GM19193 (cell line): Measurements from ENCODE around the gene FDXR.

Experiments
- POLR2A ChIP-seq: IDR thresholded peaks from 4 replicates; pipeline ENCODE4 v1.6.1; 2011; ENCODE audit not compliant: insufficient read depth, insufficient read length; ENCODE audit errors: extremely low read depth

The FDXR gene

DNA sequence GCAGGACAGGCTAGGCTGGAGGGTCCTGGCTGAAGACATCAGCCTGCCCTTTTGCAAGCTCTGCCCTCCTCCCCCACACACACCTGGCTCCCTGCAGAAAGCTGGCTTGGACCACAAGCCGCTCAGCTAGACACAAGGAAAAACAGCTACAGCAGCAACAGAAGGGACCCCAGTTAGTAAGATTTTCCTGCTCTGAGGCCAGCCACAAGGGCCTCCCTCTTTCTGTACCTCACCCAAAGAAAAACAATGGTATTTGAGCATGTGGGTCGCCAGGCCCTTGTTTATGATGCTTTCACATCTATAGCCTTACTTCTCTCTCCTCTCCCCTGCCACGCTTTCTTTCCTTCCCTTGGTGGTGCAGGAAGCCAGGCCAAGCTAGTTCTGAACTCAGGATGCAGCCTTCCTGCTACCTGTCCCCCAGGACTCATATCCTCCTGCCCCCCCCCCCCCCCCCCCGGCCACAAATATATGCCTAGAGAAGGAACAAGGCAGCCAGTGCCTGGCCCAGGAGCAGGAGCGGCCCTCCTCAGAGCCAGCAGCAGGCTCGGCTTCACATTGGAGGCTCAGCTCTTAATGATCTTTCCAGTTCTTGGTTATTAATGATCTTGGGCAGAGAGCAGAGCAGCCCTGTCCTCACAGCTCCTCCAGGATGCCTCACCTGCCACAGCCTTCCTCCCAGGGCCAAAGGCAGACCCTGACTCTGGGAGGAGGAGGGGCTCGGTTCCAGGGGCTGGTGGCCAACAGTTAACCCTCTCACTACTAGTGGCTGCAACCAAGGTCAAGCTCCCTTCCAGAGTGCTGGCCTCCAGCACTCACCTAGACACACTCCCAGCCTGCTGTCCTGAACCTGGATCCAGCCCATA, 32.6 kb downstream of the FDXR start:
- no peak for TF ChIP-seq POLR2A

DNA sequence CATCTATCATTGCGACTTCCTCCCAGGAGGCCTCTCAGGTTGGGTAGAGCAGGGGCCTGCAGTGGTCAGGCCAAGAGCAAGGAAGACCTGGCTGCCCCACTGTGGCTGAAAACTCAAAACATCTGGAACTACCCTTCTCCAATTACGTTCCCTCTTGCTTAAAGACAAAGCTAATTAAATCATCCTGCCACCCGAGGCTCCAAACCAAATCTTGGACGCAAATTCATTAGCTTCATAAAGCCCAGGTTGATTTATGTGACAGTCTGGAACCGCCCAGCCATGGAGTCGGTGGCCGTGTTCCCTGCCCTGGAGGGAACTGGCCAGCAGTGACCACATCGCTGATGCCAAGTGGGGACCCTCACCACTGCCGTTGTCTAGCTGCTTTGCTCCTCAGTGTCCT, 34.5 kb downstream of the FDXR start:
- no peak for TF ChIP-seq POLR2A

DNA sequence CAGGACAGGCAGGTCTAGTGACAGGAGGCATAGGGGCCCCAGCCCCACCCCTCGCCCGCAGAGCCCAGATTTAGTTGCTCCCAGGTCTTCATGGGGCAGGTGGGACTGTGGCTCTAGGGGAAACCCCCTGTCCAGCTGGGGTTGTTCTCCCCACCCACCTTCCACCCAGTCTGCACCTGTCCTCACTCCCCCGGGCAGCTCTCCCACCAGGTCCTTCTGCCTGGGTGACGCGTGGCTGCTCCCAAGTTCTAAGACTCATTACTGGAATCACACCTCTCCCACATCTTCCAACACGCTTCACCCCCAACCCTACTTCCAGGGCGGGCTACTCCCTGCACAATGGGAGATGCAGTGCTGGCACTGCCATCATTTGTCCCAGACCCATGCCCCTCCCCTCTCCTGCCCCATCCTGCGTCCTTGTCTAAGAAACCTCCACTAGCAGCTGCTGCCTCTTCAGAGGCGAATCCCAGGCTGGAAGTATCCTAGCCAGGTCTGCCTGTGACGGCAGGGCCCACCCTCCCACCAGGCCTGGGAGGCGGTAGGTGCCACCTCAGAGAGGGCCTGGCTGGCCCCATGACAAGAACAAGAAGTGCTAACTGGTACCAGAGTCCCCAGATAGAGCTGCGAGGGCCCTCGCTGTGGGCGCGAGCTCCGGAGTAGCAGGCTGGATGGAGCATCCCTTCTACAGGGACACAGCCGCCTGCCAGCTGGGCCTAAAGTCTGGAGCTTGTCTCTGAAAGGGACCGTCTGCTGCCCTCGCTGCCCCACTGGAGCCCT, 35.9 kb downstream of the FDXR start:
- TF ChIP-seq POLR2A, result no peak

DNA sequence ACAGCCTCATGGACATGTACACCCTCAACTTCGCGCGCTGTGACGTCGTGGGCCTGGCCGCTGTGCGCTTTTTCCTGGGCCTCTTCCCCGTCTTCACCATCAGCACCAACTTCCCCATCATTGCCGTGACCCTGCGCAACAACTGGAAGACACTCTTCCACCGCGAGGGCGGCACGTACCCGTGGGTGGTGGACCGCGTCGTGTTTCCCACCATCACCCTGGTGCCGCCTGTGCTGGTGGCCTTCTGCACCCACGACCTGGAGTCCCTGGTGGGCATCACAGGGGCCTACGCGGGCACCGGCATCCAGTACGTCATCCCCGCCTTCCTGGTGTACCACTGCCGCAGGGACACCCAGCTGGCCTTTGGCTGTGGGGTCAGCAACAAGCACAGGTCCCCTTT, 36.6 kb downstream of the FDXR start:
- no peak for TF ChIP-seq POLR2A

DNA sequence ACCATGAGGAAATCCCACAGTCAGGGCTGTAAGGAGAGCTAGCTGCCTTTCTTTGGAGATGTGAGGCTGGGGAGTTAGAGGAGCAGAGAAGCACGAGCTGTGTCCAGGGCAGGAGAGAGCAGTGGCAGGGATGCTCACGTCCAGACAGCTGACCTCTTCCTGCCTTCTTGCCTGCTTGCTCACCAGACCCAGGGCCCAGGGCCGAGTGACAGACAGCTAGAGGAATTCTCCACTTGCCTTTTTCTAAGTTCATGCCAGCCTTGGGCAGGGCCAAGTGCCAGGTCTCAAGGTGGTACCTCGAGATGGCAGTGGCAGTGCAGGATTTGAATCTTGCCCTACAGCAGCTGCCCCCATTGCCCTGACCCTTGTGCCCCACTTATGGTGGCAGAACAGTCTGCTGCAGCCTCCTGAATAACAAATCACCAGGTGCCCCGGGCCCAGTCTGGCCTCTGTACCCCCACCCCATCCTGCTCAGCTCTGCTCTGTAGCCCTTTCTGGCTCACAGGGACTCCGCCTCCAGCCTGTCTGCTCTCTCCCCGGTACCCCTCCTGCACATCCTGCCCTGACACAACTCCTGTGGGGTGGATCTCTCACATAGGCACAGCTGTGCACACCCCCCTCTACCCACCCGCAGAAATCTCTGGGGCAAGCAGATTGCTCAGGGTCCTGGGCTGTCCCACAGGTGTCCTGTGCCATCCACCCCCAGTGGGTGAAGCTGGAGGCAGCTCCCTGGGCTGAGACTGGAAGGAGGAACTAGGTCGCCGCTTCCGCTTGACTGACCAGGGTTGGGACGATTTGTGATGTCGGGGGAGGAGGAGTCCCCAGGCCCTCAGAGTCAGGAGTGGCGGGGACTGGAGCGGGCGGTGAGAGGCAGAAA, 39.1 kb downstream of the FDXR start:
- no peak for TF ChIP-seq POLR2A

DNA sequence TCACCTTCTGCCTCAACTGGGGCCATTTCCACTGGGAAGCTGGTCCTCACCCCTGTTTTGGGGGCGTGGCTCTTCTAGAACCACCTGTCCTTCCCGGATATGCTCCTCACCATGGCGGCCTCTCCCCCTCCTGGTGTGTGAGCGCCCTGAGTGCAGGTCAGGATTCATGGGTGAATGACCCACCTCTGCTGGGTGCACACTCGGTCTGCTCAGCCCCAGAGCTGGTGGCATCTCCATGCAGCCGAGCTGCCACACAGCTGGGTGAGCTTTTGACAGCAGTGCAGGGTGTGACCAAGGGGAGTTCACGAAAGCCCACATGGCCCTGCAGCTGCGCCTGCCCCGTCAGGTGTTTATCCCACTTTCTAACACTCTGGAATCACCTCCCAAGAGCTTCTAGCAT, 40.4 kb downstream of the FDXR start:
- no peak for TF ChIP-seq POLR2A

DNA sequence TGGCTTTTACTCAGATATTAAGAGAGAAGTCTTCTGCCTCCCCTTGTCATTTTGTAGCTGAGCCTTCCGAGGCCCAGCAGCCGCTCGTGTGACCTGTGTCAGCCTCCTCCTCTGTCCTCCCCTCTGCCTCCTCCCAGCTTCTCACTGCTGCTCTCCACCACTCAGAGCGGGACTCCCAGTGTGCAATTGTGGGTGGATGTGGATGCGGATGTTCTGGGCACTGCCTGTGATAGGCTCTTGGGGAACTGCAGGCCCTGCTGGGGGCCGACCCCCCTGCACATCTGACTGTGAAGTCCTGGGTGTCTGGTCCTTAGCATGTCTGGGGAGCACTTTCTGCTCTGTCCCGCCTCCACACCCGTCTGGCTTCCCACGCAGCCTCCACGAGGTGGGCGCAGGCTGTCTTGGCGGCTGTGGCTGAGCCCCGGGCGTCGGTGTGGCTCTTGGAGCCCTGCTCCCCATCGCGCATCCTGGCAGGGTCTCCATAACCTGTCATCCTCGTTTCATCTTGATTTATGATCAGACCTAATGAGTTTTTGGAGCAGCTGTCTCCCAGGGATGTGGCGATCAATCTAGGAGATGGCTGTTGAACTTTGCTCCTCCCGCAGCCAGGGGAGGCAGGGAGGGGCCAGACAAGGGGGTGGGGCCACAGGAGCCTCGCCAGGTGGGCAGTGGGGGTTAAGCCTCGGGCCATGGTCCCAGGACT, 41.2 kb downstream of the FDXR start:
- no peak for TF ChIP-seq POLR2A

DNA sequence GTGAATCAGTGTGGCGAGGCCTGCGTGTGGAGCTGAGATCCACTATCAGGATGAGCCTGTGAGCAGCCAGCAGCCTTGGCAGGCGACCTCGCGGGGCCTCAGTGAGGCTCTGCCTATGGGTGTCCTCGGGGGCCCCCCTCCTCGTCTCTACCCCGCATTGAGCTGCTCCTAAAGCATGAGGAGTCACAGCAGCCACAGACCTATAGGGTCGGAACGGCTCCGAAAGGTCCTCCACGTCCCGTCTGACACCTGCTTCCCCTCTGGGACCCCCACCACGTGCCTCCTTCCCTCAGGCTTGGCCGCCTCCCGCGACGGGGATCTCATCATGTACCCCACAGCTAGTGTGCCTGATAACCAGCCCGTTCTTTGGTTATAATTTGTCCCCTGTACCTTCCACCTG, 41.9 kb downstream of the FDXR start:
- no peak for TF ChIP-seq POLR2A

DNA sequence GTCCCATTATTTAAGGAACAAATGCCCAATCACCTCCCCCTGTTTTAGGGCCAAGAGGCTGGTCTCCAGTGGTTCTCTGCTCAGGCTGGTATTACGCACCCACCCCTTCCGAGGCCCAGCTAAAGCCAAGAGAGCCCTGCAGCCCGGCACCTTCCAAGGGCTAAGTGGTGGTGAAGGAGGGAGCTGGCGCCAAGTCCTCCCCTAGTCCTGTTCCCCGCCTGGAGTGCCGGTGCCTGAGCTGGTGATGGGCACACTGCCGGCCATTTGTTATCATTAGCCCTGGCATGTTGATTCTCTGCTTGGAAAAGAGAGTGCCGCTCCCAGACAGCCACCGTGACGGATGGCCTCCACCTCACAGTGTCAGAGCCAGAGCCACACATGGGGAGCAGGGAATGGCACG, 45.0 kb downstream of the FDXR start:
- TF ChIP-seq POLR2A, result no peak

DNA sequence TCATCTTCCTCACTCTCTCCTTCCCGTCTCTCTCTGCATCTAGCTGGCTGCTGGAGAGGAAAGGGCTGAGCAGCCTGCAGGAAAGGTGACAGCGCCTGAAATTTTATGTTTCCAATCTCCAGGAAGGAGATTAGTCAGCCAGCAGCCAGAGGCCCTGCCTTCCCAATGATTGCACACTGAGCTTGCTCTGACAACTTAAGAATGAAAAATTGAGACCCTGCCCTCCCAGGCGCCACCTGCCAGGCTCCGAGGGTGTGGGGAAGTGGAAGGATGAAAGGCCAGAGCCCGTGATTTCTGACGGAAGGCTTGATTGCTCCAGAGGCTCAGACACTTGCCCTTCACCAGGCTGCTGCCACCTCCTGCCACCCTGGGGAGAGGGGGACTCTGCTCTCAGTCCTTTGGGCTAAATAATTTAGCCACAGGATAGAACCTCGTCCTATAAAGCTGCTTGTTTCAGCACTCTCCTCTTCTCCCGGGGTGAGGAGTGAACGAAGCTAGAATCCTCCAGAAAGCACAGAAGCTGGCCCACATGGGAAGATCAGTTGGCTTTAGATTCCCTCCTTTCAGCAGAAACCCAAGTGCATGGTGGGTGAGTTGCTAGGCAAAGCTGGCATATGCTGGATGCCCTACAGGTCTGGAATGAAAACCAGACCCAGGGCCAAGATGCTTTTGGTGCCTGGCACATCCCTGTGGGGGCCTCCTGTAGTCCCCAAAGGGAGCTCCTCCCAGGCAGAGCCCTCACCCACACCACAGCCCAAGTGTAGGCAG, 46.7 kb downstream of the FDXR start:
- TF ChIP-seq POLR2A, result no peak

DNA sequence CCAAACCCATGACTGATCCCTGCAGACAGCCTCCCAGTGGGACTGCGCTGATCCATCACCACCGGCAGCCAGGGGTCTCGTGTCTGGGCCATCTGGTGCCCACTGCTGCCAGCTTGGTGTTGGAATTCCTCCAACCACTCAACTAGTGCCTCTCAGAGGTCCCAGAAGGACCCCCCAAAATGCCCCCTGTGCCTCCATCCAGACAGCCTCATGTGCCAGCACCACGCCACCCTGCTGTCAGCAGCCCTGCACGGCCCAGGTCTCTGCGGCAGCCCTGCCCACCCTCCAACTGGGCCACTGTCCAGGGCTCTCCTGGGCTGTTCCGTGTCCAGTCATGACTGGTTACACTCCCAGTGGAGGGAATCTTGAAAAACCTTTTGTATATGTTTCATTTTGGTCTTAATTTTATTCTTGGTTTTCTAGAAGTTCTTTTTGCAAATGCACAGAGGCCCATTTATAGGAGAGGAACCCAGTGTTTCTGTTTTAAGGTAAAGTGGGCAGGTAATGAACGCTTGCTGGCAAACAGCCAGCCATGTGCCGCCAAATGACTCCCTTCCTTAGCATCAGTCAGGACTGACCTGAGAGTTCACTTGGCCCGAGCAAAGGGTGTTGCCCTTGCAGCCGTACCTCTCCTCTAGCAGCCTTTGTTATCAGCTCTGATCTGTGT, 47.7 kb downstream of the FDXR start:
- TF ChIP-seq POLR2A, result no peak

DNA sequence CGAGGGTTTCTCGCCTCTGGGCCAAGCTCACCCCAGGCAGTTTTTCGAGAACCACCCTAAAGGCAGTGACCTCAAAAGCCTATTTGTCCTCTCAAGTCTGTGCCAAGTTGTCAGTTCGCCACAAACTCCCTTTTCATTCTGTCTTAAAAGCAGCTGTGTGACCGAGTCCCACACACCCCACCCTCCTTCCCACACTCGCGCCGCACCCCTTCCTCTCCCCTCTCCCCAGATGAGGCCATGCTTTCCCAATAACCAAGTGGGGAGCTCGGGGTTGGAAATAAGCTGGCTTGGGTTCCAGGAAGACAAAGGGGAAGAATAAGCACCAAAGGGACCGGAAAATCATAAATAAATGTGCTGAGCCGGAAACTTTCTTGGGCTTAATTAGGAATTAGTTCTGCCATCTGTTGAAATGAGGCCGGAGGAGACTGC, 49.8 kb downstream of the FDXR start:
- TF ChIP-seq POLR2A, result no peak

DNA sequence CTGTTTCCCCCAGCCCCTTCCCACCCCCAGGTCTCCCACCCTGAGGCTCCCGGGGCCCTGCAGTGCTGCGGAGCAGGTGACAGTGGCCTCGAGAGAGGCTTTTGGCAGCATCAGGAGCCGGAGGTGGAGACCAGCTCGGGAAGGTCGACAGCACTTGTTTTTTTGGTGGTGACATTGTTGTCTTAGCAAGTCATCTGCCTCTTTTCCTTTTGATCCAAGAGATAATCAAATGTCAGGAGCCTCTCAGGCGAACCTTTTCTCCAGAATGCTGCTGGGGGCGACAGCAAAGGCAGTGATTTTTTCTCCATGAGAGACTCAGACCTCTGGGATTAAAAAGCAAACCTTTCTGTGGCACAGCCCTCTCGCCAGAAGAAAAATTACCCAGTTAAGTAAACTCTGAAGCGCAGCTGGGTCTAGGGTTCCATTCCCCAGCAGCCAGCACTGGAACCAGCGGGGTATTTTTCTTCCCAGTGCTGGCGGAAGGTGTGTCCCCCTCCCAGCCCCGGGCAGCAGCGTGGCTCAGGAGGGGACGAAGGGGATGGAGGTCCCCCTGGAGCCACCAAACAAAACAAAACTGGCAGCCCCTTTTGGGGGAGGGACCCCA, 50.4 kb downstream of the FDXR start:
- TF ChIP-seq POLR2A, result no peak
